GM23248 (cell line): ENCODE results near the gene LUZP1. TPM values are rescaled to one million over a fixed set of nuclear protein-coding genes. Genes with fewer than 3 reads are reported as not detected.

Experiments
- DNase-seq: peaks from one replicate; pipeline ENCODE4 v3.0.0-alpha.2; 2015
- H2AFZ ChIP-seq: fragments of 200-600 bp; sonication (generic); 2 replicates; pipeline ENCODE4 v1.6.1; 2016; ENCODE audit warnings: antibody characterized with exemption
- H3F3A ChIP-seq: fragments of 200-600 bp; sonication (generic); 2 replicates; pipeline ENCODE4 v1.6.1; 2016; ENCODE audit warnings: mild to moderate bottlenecking, antibody characterized with exemption, mixed run types; ENCODE audit not compliant: insufficient read depth
- H3K27ac ChIP-seq: fragments of 200-600 bp; sonication (generic); 2 replicates; pipeline ENCODE4 v1.5.1; 2016; ENCODE audit warnings: mild to moderate bottlenecking
- H3K27me3 ChIP-seq: fragments of 200-600 bp; sonication (generic); replicated peaks from 2 replicates; pipeline ENCODE4 v1.6.1; 2016; ENCODE audit warnings: mild to moderate bottlenecking; ENCODE audit not compliant: insufficient read depth
- H3K36me3 ChIP-seq: fragments of 200-600 bp; sonication (generic); 2 replicates; pipeline ENCODE4 v1.6.1; 2016; ENCODE audit warnings: low read depth, mild to moderate bottlenecking
- H3K4me1 ChIP-seq: fragments of 200-600 bp; sonication (generic); 2 replicates; pipeline ENCODE4 v1.6.1; 2016; ENCODE audit warnings: mild to moderate bottlenecking; ENCODE audit not compliant: insufficient read depth
- H3K4me2 ChIP-seq: fragments of 200-600 bp; sonication (generic); one replicate; pipeline ENCODE4 v1.6.1; 2016; ENCODE audit warnings: mild to moderate bottlenecking; ENCODE audit not compliant: unreplicated experiment
- H3K4me3 ChIP-seq: fragments of 200-600 bp; sonication (generic); 2 replicates; pipeline ENCODE4 v1.5.1; 2016; ENCODE audit warnings: mild to moderate bottlenecking
- H3K79me2 ChIP-seq: fragments of 200-600 bp; sonication (generic); 2 replicates; pipeline ENCODE4 v1.6.1; 2016; ENCODE audit warnings: mild to moderate bottlenecking; ENCODE audit not compliant: insufficient read depth
- H3K9ac ChIP-seq: fragments of 200-600 bp; sonication (generic); 2 replicates; pipeline ENCODE4 v1.6.1; 2016; ENCODE audit warnings: mild to moderate bottlenecking
- H3K9me2 ChIP-seq: fragments of 200-600 bp; sonication (generic); 2 replicates; pipeline ENCODE4 v1.6.1; 2016; ENCODE audit warnings: mixed run types, mild to moderate bottlenecking, moderate library complexity; ENCODE audit not compliant: insufficient read depth
- H3K9me3 ChIP-seq: fragments of 200-600 bp; sonication (generic); one replicate; pipeline ENCODE4 v1.6.1; 2017; ENCODE audit warnings: low read depth
- H4K20me1 ChIP-seq: fragments of 200-600 bp; sonication (generic); 2 replicates; pipeline ENCODE4 v1.6.0; 2016; ENCODE audit not compliant: insufficient read depth
- EZH2 ChIP-seq: fragments of 200-600 bp; sonication (generic); IDR thresholded peaks from 2 replicates; pipeline ENCODE4 v1.6.1; 2018; ENCODE audit warnings: antibody characterized with exemption, mild to moderate bottlenecking; ENCODE audit not compliant: insufficient read depth, poor library complexity, severe bottlenecking
- EZH2phosphoT487 ChIP-seq: fragments of 200-600 bp; sonication (generic); IDR thresholded peaks from 2 replicates; pipeline ENCODE4 v1.6.1; 2018; ENCODE audit warnings: antibody characterized with exemption, moderate library complexity, mild to moderate bottlenecking, low read depth; ENCODE audit not compliant: insufficient read depth
- WGBS, 2 experiments: methylation state at CpG; one replicate each; pipeline ENCODE4 v1.1.6; 2015 to 2017; ENCODE audit warnings: low lambda C conversion rate in 2 of 2, low coverage in 1 of 2; ENCODE audit errors: missing lambda C conversion rate in 2 of 2; 5-methylcytosine and 5-hydroxymethylcytosine counted together
- in situ Hi-C: fragments of 300-500 bp; cut with MboI; formaldehyde crosslinking; loops from 2 replicates; pipeline ENCODE4 v1.15.0; 2020
- polyA plus RNA-seq: library from polyadenylated mRNA; unstranded; fragments of >200 nt; fragmentation: Nextera tagmentation; extraction: Ambion mirVana; gene quantifications from 2 replicates; pipeline ENCODE4 v1.2.1, GENCODE V29; 2016
- total RNA-seq: library from RNA; depleted of rRNA; stranded (reverse); fragments of >200 nt; shearing (Covaris generic); gene quantifications from 2 replicates; pipeline ENCODE4 v1.2.3, GENCODE V29; 2014

The LUZP1 gene
- total and polyA plus RNA-seq, 2 experiments from 2014 or later, result 28.1 to 52.2 TPM

- no peak overlapping the region for H3K4me2 ChIP-seq
- no peaks in the 10 kb centered on the region for H3K9me2 ChIP-seq
- H3K27me3 ChIP-seq, result no peaks in the 10 kb centered on the region
- peaks cover 11% of the 10 kb centered on the region for H3K4me1 ChIP-seq
- no peak for TF ChIP-seq EZH2
- no peak for TF ChIP-seq EZH2phosphoT487
- H3K36me3 ChIP-seq, result no peaks in the 10 kb centered on the region
- no peak overlapping the region for H3K9ac ChIP-seq
- WGBS, 2 experiments, result 68 to 76% methylated on average over 3 of the region's 3 CpGs
- no peaks in the 10 kb centered on the region for H3K9me3 ChIP-seq
- peak; percentile 61 for DNase-seq
- in situ Hi-C loops, result no loop called here
- H3K27ac ChIP-seq, result no peak overlapping the region
- no peaks in the 10 kb centered on the region for H3K79me2 ChIP-seq
- no peak overlapping the region for H3K4me3 ChIP-seq
- H4K20me1 ChIP-seq, result no peaks in the 10 kb centered on the region
- no peak overlapping the region for H2AFZ ChIP-seq
- H3F3A ChIP-seq, result peaks cover 11% of the 10 kb centered on the region; the same call in 1 of the 2 replicates
Observed at GRCh38 chr1:23202263-23202749, 33.6 kb upstream of the LUZP1 start.

- Histone ChIP-seq H4K20me1 (no peaks in the 10 kb centered on the region), H3F3A (peaks cover 18% of the 10 kb centered on the region), H3K36me3 (no peaks in the 10 kb centered on the region), H3K27ac (no peak overlapping the region), H3K9ac (no peak overlapping the region), H3K79me2 (no peaks in the 10 kb centered on the region), H2AFZ (no peak overlapping the region), H3K4me2 (no peak overlapping the region), H3K27me3 (no peaks in the 10 kb centered on the region), H3K9me2 (no peaks in the 10 kb centered on the region), H3K4me1 (peaks cover 21% of the 10 kb centered on the region), H3K4me3 (no peak overlapping the region), H3K9me3 (no peaks in the 10 kb centered on the region)
- TF ChIP-seq EZH2phosphoT487 (no peak), EZH2 (no peak)
- in situ Hi-C loops, result no loop called here
- DNase-seq, result no peak
- WGBS, 2 experiments, result 93 to 100% methylated on average over 1 of the region's 1 CpG
Observed at GRCh38 chr1:23200883-23201282, 32.2 kb upstream of the LUZP1 start.

- Histone ChIP-seq H4K20me1 (no peaks in the 10 kb centered on the region), H2AFZ (no peak overlapping the region), H3K4me1 (peaks cover 40% of the 10 kb centered on the region), H3K27ac (peak overlapping the region; percentile 98), H3K9ac (peak overlapping the region; percentile 39; the same call in 1 of the 2 replicates), H3K4me2 (peak overlapping the region; percentile 18), H3K9me2 (no peaks in the 10 kb centered on the region), H3F3A (peaks cover 37% of the 10 kb centered on the region), H3K4me3 (no peak overlapping the region), H3K79me2 (no peaks in the 10 kb centered on the region), H3K36me3 (no peaks in the 10 kb centered on the region), H3K27me3 (no peaks in the 10 kb centered on the region), H3K9me3 (no peaks in the 10 kb centered on the region)
- in situ Hi-C loops, result no loop called here
- 1 to 3% methylated on average over 4 of the region's 4 CpGs for WGBS, 2 experiments
- peak; percentile 90 for DNase-seq
- TF ChIP-seq EZH2 (no peak), EZH2phosphoT487 (no peak)
Observed at GRCh38 chr1:23198373-23198772, 29.7 kb upstream of the LUZP1 start.

GRCh38 chr1:23196627-23197328 is 28.1 kb upstream of the LUZP1 start:
- peak overlapping the region; percentile 53 for H3K4me2 ChIP-seq
- DNase-seq, result peak; percentile 95
- peak overlapping the region; percentile 98 for H3K27ac ChIP-seq
- no peak overlapping the region for H3K4me3 ChIP-seq
- in situ Hi-C loops, result no loop called here
- H3F3A ChIP-seq, result peaks cover 33% of the 10 kb centered on the region
- no peaks in the 10 kb centered on the region for H3K36me3 ChIP-seq
- no peaks in the 10 kb centered on the region for H3K9me2 ChIP-seq
- H3K9me3 ChIP-seq, result no peaks in the 10 kb centered on the region
- H3K9ac ChIP-seq, result peak overlapping the region; percentile 69
- H4K20me1 ChIP-seq, result no peaks in the 10 kb centered on the region
- H2AFZ ChIP-seq, result no peak overlapping the region
- H3K27me3 ChIP-seq, result no peaks in the 10 kb centered on the region
- H3K4me1 ChIP-seq, result peaks cover 40% of the 10 kb centered on the region
- TF ChIP-seq EZH2, result no peak
- TF ChIP-seq EZH2phosphoT487, result no peak
- no peaks in the 10 kb centered on the region for H3K79me2 ChIP-seq
- WGBS, 2 experiments, result 52 to 56% methylated on average over 10 of the region's 10 CpGs
